Smooth muscle cell of the brain vasculature (primary cell): ENCODE results near the gene VAV1.

ENCODE experiments used
- DNase-seq: peaks from one replicate; pipeline ENCODE4 v3.0.0-alpha.2; 2012; ENCODE audit warnings: low read depth, low spot score

VAV1 gene

DNA sequence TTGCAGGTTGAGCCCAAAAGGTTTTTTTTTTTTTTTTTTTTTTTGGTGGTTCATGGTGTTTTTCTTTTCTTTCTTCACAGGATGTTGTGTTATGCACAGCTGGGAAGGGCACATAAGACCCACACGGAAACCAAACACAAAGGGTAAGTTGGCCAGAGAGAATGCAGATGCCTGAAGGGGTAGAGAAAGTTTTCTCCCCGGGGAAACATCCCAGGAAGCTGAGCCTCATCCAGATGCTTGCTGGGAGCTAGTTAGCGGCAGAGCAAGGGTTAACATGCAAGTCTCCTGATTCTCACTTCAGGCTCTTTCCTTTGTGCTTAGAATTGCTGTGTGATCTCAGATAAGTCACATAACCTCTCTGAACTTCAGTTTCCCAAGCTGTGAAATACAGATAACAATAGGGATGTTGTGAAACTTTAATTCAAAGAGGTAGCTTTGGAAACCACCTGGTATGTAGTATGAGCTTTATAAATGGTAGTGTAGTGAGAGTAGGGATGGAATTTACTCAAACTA lies 117.9 kb downstream of the VAV1 start:
- no peak for DNase-seq

DNA sequence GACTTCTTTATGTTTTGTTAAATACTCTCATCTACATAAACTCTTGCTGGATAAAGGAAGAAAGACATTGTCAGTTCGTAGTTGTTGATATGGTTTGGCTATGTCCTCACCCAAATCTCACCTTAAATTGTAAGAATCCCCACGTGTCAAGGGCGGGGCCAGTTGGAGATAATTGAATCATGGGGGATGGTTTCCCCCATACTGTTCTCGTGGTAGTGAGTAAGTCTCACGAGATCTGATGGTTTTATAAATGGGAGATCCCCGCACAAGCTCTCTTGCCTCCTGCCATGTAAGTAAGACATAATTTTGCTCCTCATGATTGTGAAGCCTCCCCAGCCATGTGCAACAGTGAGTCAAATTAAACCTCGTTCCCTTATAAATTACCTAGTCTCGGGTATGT lies 118.4 kb downstream of the VAV1 start:
- DNase-seq = no peak

DNA sequence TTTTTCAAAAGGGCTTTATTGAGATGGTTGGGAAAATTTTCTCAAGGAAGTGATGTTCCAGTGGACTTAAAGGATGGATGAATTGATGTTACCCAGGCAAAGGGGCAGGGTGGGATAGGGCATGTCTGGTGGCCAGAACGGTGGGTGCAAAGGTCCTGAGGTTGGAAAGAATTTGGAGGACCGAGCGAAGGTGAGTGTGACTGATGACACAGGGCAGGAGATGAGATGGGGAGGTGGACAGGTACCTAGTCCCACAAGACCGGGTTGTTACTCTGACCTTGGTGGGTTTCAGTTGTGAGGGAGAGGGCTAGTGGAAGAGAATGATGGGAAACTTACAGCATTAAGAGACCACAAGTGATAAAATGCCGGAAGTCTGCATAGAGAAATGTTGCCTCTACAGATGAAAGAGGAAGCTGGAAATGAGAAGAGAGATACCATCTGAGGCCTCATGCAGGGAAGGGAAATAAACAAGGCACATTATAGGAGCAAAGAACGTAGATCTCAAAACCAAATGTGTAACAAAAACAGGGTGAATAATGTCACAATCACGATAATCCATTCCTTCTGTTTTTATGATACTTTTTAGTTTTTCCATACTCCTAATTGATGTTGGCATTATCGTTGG lies 119.4 kb downstream of the VAV1 start:
- DNase-seq = no peak

DNA sequence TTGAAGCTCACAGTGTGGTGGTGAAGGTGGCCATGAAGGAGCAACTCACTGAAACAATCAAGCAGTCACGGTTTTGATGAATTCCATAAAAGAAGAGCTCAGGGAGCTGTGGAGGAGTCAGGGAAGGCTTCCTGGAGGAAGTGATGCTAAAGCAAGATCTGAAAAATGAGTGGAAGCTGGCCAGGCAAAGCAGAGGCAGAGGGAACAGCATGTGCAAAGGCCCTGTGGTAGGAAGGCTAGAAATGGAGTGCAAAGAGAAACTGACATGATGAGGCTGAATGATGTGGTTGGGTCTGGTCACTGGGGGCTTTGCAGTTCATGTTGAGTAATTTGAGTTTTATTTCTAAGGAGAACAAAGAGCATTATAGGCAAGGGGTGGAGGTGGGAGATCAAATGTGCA lies 121.8 kb downstream of the VAV1 start:
- DNase-seq = no peak

DNA sequence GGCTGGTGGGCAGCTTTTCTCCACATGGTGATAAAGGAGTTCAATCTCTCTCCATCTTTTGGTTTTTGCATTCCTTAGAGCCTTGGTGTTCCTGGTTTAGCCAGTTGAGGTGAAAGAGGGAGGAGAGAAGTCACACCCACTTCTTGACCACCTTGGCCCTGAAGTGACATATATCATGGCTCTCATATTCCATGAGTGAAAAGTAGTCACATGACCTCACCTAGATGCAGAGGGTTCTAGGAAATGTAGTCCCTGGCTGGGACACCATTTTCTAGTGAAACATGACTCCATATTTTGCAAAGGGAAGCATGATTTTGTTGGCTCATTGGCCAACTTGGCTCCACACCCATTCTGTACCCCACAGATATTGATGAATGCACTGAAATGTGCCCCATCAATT lies 130.9 kb downstream of the VAV1 start:
- no peak for DNase-seq

DNA sequence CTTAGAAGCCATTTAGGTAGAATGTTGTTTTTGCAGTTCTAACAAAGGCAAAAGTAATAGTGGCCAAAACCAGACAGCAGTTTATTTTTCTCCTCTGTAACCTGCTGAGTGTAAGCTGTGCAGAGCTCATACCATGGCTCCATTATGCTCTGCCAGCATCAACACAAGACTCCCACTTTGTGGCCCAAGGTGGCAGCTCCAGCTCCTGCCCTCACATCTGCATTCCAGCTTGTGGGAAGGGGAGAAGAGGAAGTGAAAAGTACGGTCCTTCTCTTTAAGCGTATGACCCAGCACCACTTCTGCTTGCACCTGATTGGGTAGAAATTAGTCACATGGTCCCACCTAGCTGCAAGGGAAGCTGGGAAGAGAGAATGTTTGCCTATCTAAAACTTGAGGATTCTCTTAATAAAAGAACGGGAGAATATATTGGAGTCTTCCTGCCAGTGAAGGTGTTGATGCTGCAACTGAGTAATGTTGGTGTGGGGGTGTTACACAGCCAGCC lies 134.1 kb downstream of the VAV1 start:
- no peak for DNase-seq
